GM18951 (cell line): ENCODE data around the gene WDFY4.

Experiments used
- POLR2A ChIP-seq: IDR thresholded peaks from 4 replicates; pipeline ENCODE4 v1.6.1; 2011; ENCODE audit warnings: mild to moderate bottlenecking; ENCODE audit not compliant: insufficient read length, insufficient read depth; ENCODE audit errors: extremely low read depth
- in situ Hi-C: fragments of 300-500 bp; cut with MboI; formaldehyde crosslinking; loops from one replicate; pipeline ENCODE4 v1.12.0; 2022; ENCODE audit warnings: low sequenced_read_pairs, mixed read lengths, inconsistent platforms; ENCODE audit not compliant: unreplicated experiment

Gene WDFY4

DNA sequence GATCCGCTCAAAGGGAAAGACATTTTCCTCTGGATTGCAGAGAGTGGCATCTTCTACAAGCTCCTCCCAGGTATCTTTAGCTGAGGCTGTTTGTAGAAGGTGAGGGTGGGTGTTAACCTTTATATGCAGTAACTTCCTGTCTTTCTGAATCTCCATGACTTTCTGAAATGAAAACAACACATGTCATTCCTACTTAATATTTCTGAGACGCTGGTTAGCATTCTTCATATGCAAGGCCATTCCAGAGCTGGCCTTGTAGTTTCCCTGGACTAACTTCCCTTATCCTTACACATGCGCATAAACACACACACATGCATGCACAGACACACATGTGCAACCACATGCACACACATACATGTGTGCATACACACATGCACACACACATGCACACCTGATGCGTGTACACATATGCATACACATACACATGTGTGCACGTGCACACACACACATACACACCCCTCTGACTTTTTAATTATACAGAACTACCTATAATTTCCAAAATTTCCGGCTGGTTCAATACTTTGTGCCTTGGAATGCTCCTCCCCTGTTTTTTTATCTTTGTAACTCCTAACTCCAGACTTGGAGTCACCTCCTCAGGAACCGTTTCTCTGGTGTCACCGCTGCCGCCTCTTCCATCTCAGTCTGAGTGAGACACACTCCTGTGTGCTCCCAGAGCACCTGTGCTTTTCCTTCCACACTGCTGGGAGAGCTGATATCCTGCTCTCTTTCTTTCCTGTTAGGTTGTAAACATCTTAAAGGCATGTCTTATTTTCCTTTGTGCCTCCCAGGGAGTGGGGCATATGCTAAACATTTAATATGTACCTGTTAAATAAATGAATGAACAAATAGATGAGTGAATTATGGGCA lies 199.7 kb downstream of the WDFY4 start:
- no peak for TF ChIP-seq POLR2A
- in situ Hi-C loops, result no loop called here

- in situ Hi-C loops, result no loop called here
- no peak for TF ChIP-seq POLR2A
Measured at GRCh38 chr10:48885376-48885775, 200.7 kb downstream of the WDFY4 start.

GRCh38 chr10:48887982-48888381 lies 203.3 kb downstream of the WDFY4 start:
- in situ Hi-C loops, result no loop called here
- TF ChIP-seq POLR2A, result no peak

- in situ Hi-C loops, result no loop called here
- TF ChIP-seq POLR2A, result no peak
Measured at GRCh38 chr10:48890888-48891850, 206.5 kb downstream of the WDFY4 start.

DNA sequence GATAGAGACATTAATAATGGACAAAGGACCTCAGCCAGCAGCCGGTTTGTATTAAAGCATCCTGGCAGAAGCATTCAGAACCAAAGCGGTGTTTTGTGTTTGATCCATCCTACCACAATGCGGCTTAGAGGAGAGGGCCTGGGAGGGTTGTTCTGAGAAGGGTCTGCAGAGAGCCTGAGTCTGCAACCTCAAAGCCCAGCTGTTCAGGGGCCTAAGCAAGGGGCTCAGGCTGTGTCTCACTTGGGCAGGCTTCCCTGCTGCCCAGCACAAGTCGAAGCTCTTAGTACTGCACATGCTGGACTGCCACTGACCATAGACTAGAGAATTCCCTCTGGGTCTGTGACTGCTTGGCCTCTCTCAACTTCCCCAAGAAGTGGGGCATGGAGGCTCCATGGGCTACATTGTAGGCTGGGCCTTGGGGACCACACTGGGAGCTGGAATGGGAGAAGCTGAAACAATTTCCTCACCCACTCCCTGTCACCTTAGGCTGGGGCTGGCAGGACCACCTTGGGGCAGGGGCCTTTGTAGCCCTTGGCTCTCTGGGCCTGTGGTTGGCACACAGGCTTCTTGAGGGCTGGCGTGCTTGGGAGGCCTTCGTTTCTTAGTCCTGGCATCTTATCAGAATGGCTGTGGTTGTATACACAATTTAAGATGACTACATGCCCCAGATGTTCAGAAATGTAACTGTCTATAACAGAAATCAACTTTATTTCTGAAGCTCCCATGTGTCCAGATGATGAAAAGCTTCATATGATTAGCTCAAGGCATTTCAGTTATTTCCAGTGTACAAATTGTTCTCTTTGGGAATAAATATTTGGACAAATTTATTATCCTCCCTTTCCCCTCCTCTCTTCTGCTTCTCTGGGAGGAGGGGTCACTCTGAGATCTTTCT lies 210.5 kb downstream of the WDFY4 start:
- TF ChIP-seq POLR2A, result no peak

DNA sequence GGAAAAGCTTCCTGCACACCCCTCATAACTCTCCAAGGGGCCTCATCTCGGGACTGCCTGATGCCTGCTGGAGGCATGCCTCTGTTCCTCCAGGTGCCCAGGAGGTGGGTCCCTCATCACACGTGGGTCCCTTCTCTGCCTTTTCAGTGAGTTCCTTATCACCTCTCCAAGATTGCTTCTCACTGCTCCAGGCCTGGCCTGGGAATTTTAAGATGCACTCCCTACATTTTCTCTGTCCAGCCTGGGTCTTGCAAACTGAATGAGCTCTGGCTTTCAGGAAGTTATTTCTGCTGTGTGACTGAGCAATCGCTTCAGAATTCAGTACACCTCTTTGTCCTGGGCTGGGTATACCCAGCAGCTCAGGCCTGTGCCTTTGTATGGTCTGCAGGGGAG lies 211.1 kb downstream of the WDFY4 start:
- in situ Hi-C loops, result no loop called here
- no peak for TF ChIP-seq POLR2A

More for the DNA sequence above, 210.5 kb downstream of the WDFY4 start:
- in situ Hi-C loops, result no loop called here

GRCh38 chr10:48896756-48897440 lies 212.2 kb downstream of the WDFY4 start:
- in situ Hi-C loops, result no loop called here
- no peak for TF ChIP-seq POLR2A

- in situ Hi-C loops, result no loop called here
- TF ChIP-seq POLR2A, result no peak
Measured at GRCh38 chr10:48897441-48897790, 212.7 kb downstream of the WDFY4 start.

DNA sequence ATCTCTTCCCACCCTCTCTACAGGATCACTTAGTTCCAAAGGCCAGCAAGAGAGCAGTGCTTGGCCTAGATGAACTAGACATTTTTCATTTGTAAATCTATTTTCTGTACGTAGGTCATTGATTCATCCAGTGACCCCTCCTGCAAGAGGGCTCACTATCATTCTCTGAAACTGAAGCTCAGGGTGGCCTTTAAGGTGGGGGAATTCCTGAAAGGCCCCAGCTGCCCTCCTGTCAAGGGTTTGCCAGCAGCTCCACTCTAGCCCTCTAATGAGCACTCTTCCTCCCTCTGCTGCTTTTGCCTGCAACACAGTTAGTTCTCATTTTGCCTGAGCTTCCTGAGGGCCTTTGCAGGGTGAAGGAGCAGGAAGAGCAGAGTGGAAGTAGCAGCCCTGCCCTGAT lies 213.8 kb downstream of the WDFY4 start:
- in situ Hi-C loops, result no loop called here
- no peak for TF ChIP-seq POLR2A

- in situ Hi-C loops, result no loop called here
- TF ChIP-seq POLR2A, result no peak
Measured at GRCh38 chr10:48899781-48900180, 215.1 kb downstream of the WDFY4 start.

GRCh38 chr10:48900371-48900801 lies 215.7 kb downstream of the WDFY4 start:
- in situ Hi-C loops, result no loop called here
- TF ChIP-seq POLR2A, result no peak

GRCh38 chr10:48901319-48901718 lies 216.6 kb downstream of the WDFY4 start:
- in situ Hi-C loops, result no loop called here
- no peak for TF ChIP-seq POLR2A
